ENCODE results near the gene PDE8A. TPM values are rescaled to one million over a fixed set of nuclear protein-coding genes. Genes with fewer than 3 reads are reported as not detected.

The PDE8A gene
- total and polyA plus RNA-seq, 2 of the 13 experiments (the other 11 are each of a cell fraction or from before 2014, with no cell fraction given) = 26.3 to 48.5 TPM

GRCh38 chr15:84956199-84956598 is 25.5 kb upstream of the PDE8A start:
- Histone ChIP-seq H3K9me3 (ENCODE audit: low read length) (no peaks in the 10 kb centered on the region), H3K27me3 (ENCODE audit: control insufficient read depth in 1 of 2, insufficient read depth in 2 of 2, low read length in 2 of 2) (peaks cover 0 to 5% of the 10 kb centered on the region in 2 experiments; a peak in 1 of 5 replicates), H2AFZ (ENCODE audit: low read length) (peak overlapping the region; percentile 64), H3K4me2 (ENCODE audit: low read depth, low read length) (peak overlapping the region; percentile 95), H3K27ac (ENCODE audit: extremely low read length, insufficient read depth, low read length) (no peak overlapping the region), H3K4me1 (ENCODE audit: insufficient read depth, low read length) (peaks cover 49% of the 10 kb centered on the region), H3K36me3 (replicated peaks in 1 of 2; ENCODE audit: control insufficient read depth in 1 of 2, insufficient read depth in 2 of 2, low read length in 2 of 2) (no peaks in the 10 kb centered on the region), H4K20me1 (ENCODE audit: insufficient read depth, low read length) (no peaks in the 10 kb centered on the region), H3K79me2 (ENCODE audit: insufficient read depth, low read length) (no peaks in the 10 kb centered on the region), H3K9ac (ENCODE audit: insufficient read depth, low read depth, low read length) (no peak overlapping the region), H3K4me3 (replicated peaks in 1 of 3; ENCODE audit: insufficient read depth in 1 of 3, low read depth in 2 of 3, low read length in 3 of 3) (no peak overlapping the region; a peak in 1 of 6 replicates)
- DNase-seq (ENCODE audit: low spot score) (no peak), ATAC-seq (no peak), FAIRE-seq (no peak)
- BruUV-seq (replicated peaks) = no TSS peak
- peak; percentile 33; the same call in 1 of the 2 replicates for TF ChIP-seq ZNF652 (CRISPR knock-in tag; IDR thresholded peaks at IDR 0.05; ENCODE audit: borderline replicate concordance, low read depth)
- TF ChIP-seq TEAD3 (CRISPR knock-in tag; optimal IDR thresholded peaks at IDR 0.05; ENCODE audit: borderline replicate concordance) = no peak
- ChIA-PET CTCF (ENCODE audit: low intra/inter-chr PET ratio, low total read pairs) (interaction anchor here (1.0 to 1.8 kb wide), 2 partner anchors 88 to 212 kb away, joined by 4 to 21 read pairs; no protein-coding TSS in a partner anchor), POLR2A (no interaction called here)
- intact Hi-C loops (cut with micrococcal nuclease; ENCODE audit: unreplicated experiment) (no loop called here), in situ Hi-C loops (cut with HindIII; ENCODE audit: extremely low pct_ligation_motif_present, low pct_unique_long_range_greater_than_20kb) (loop anchor here (25.0 kb wide), 1 partner anchor 181 kb away; no protein-coding TSS in a partner anchor)
- WGBS (ENCODE audit: low lambda C conversion rate) = 62% methylated on average over 2 of the region's 2 CpGs

GRCh38 chr15:84960391-84961113 is 21.1 kb upstream of the PDE8A start:
- H3K4me1 ChIP-seq (ENCODE audit: insufficient read depth, low read length) = peaks cover 23% of the 10 kb centered on the region
- no peak overlapping the region for H3K4me3 ChIP-seq (replicated peaks in 1 of 3; ENCODE audit: insufficient read depth in 1 of 3, low read depth in 2 of 3, low read length in 3 of 3)
- H2AFZ ChIP-seq (ENCODE audit: low read length) = no peak overlapping the region
- H4K20me1 ChIP-seq (ENCODE audit: insufficient read depth, low read length) = no peaks in the 10 kb centered on the region
- no peaks in the 10 kb centered on the region for H3K9me3 ChIP-seq (ENCODE audit: low read length)
- WGBS (ENCODE audit: low lambda C conversion rate) = 60% methylated on average over 13 of the region's 13 CpGs
- ChIA-PET POLR2A (no interaction called here), CTCF (ENCODE audit: low intra/inter-chr PET ratio, low total read pairs) (no interaction called here)
- peak; percentile 37; the same call in 2 of the 3 replicates for ATAC-seq
- no peak for FAIRE-seq
- peak overlapping the region; percentile 31 for H3K4me2 ChIP-seq (ENCODE audit: low read depth, low read length)
- DNase-seq (ENCODE audit: low spot score) = no peak
- no peaks in the 10 kb centered on the region for H3K36me3 ChIP-seq (replicated peaks in 1 of 2; ENCODE audit: control insufficient read depth in 1 of 2, insufficient read depth in 2 of 2, low read length in 2 of 2)
- H3K79me2 ChIP-seq (ENCODE audit: insufficient read depth, low read length) = no peaks in the 10 kb centered on the region
- in situ Hi-C loops (cut with HindIII; ENCODE audit: extremely low pct_ligation_motif_present, low pct_unique_long_range_greater_than_20kb) = loop anchor here (25.0 kb wide), 1 partner anchor 177 kb away; no protein-coding TSS in a partner anchor
- no peak overlapping the region for H3K27ac ChIP-seq (ENCODE audit: extremely low read length, insufficient read depth, low read length)
- intact Hi-C loops (cut with micrococcal nuclease; ENCODE audit: unreplicated experiment) = no loop called here
- no peak overlapping the region for H3K9ac ChIP-seq (ENCODE audit: insufficient read depth, low read depth, low read length)
- TF ChIP-seq TBL1XR1 (IDR thresholded peaks at IDR 0.05; ENCODE audit: borderline replicate concordance, low read length, partially characterized antibody) = no peak
- TF ChIP-seq XBP1 (CRISPR knock-in tag; IDR thresholded peaks at IDR 0.05) = no peak
- TF ChIP-seq HNF1A (IDR thresholded peaks at IDR 0.05; ENCODE audit: low read depth) = no peak
- no peak for TF ChIP-seq HNF1A (CRISPR knock-in tag; IDR thresholded peaks at IDR 0.05; ENCODE audit: borderline replicate concordance)
- BruUV-seq (replicated peaks) = no TSS peak
- H3K27me3 ChIP-seq (ENCODE audit: control insufficient read depth in 1 of 2, insufficient read depth in 2 of 2, low read length in 2 of 2) = no peaks in the 10 kb centered on the region
